Activated B cell treated with CpG ODN at 0.5 μM for 24 hours (primary cell): ENCODE measurements around the gene APMAP. TPM values are rescaled to one million over a fixed set of nuclear protein-coding genes. Genes with fewer than 3 reads are reported as not detected.

Source experiments
- ATAC-seq: fragments of 200-7000 bp; cut with Tn5 transposase; one replicate; pipeline ENCODE4 v1.10.0; 2021; ENCODE audit warnings: low read depth, mild to moderate bottlenecking, moderate library complexity
- CTCF ChIA-PET: fragments of 350-600 bp; sonication (Branson Sonifier 250); formaldehyde crosslinking; loops from one replicate; lab custom pipeline; 2021; ENCODE audit warnings: antibody characterized with exemption; lab: Charles Lee
- POLR2A ChIA-PET: fragments of 350-600 bp; sonication (Branson Sonifier 250); formaldehyde crosslinking; loops from one replicate; lab custom pipeline; 2021; ENCODE audit warnings: antibody characterized with exemption; lab: Charles Lee
- DNase-seq: peaks from one replicate; pipeline ENCODE4 v3.0.0; 2022
- H3K27ac Mint-ChIP-seq: one replicate; pipeline ENCODE4 v1.8.0; 2020; ENCODE audit warnings: mixed read lengths
- H3K27me3 Mint-ChIP-seq: one replicate; pipeline ENCODE4 v1.8.0; 2021; ENCODE audit warnings: mixed read lengths
- H3K36me3 Mint-ChIP-seq: one replicate; pipeline ENCODE4 v1.8.0; 2021; ENCODE audit warnings: low read depth, mixed read lengths
- H3K4me1 Mint-ChIP-seq: one replicate; pipeline ENCODE4 v1.8.0; 2021; ENCODE audit warnings: mixed read lengths
- H3K4me3 Mint-ChIP-seq: one replicate; pipeline ENCODE4 v1.8.0; 2020; ENCODE audit warnings: mild to moderate bottlenecking, mixed read lengths
- H3K9me3 Mint-ChIP-seq: one replicate; pipeline ENCODE4 v1.8.0; 2020; ENCODE audit warnings: mixed read lengths
- intact Hi-C: fragments of 100-400 bp; cut with micrococcal nuclease; formaldehyde crosslinking; loops from one replicate; pipeline ENCODE4 v1.15.1; 2024
- total RNA-seq: library from RNA; stranded (reverse); gene quantifications from 2 replicates; pipeline ENCODE4 v1.2.3, GENCODE V29; 2022
- TF ChIP-seq, protein P1 (sequence below): fragments of 200-600 bp; IDR thresholded peaks from one replicate; pipeline ENCODE4 v1.8.0; 2022; ENCODE audit warnings: antibody characterized with exemption, mild to moderate bottlenecking

Gene APMAP
- total RNA-seq, 1 donor from 2014 or later = 22.3 TPM

- TF ChIP-seq, protein P1, sequence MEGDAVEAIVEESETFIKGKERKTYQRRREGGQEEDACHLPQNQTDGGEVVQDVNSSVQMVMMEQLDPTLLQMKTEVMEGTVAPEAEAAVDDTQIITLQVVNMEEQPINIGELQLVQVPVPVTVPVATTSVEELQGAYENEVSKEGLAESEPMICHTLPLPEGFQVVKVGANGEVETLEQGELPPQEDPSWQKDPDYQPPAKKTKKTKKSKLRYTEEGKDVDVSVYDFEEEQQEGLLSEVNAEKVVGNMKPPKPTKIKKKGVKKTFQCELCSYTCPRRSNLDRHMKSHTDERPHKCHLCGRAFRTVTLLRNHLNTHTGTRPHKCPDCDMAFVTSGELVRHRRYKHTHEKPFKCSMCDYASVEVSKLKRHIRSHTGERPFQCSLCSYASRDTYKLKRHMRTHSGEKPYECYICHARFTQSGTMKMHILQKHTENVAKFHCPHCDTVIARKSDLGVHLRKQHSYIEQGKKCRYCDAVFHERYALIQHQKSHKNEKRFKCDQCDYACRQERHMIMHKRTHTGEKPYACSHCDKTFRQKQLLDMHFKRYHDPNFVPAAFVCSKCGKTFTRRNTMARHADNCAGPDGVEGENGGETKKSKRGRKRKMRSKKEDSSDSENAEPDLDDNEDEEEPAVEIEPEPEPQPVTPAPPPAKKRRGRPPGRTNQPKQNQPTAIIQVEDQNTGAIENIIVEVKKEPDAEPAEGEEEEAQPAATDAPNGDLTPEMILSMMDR = no peak
- POLR2A ChIA-PET = interaction anchor here (1.0 to 3.3 kb wide), 6 partner anchors 45 to 1644 kb away, joined by 3 to 35 read pairs (median 7); partner anchors contain the start of gene ACSS1
- no peak for DNase-seq
- Mint-ChIP-seq H3K36me3 (peaks cover 16% of the 10 kb centered on the region), H3K9me3 (no peaks in the 10 kb centered on the region), H3K4me1 (peaks cover 45% of the 10 kb centered on the region), H3K4me3 (peak overlapping the region; percentile 92), H3K27ac (peak overlapping the region; percentile 95), H3K27me3 (no peaks in the 10 kb centered on the region)
- CTCF ChIA-PET = interaction anchor here (1.0 to 4.7 kb wide), 8 partner anchors 11 to 406 kb away, joined by 3 to 113 read pairs (median 6); no protein-coding TSS in a partner anchor
- no peak for ATAC-seq
- intact Hi-C loops = loop anchor here (1.0 to 5.0 kb wide), 6 partner anchors 253 to 1643 kb away; partner anchors contain the start of genes NANP and NXT1
Observed at GRCh38 chr20:24993337-24994185, 1.0 kb upstream of the APMAP start.

- H3K27me3 Mint-ChIP-seq = no peaks in the 10 kb centered on the region
- DNase-seq = no peak
- peak; percentile 12 for ATAC-seq
- POLR2A ChIA-PET = interaction anchor here (1.7 to 3.3 kb wide), 2 partner anchors 46 to 67 kb away, joined by 7 to 35 read pairs; partner anchors contain the start of gene ACSS1
- CTCF ChIA-PET = interaction anchor here (4.7 kb wide), 1 partner anchor 72 kb away, joined by 113 read pairs; no protein-coding TSS in a partner anchor
- peak overlapping the region; percentile 95 for H3K27ac Mint-ChIP-seq
- no peaks in the 10 kb centered on the region for H3K9me3 Mint-ChIP-seq
- intact Hi-C loops = loop anchor here (1.0 to 5.0 kb wide), 9 partner anchors 66 to 1641 kb away; partner anchors contain the start of genes ACSS1, ENTPD6, NANP and NXT1
- H3K36me3 Mint-ChIP-seq = peaks cover 17% of the 10 kb centered on the region
- peaks cover 48% of the 10 kb centered on the region for H3K4me1 Mint-ChIP-seq
- TF ChIP-seq, protein P1 = no peak
- peak overlapping the region; percentile 92 for H3K4me3 Mint-ChIP-seq
Observed at GRCh38 chr20:24991897-24992486, 559 bp downstream of the APMAP start.

DNA sequence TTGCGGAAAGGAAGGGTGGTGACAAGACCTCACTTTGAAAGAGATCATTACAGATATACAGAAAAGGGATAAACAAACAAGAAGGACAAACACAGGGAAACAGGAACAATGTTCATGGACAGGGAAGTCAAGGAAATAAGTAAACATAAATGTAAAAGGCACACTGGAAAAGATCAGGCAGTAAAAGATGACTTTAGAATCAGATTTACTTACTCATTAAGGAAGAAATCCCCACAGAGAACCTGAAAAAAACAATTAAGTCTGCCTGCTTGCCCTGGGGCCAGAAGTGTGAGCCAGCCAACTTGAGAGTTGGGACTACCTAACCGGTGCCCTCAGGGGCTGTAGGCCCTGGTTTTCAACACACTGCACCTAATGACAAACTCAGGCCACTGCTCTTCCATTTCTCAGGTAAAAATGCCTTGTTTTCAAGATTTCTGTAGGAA is 1.7 kb downstream of the APMAP start:
- no peaks in the 10 kb centered on the region for H3K27me3 Mint-ChIP-seq
- ChIA-PET POLR2A (interaction anchor here (3.3 kb wide), 1 partner anchor 68 kb away, joined by 35 read pairs; the partner anchor contains the start of gene ACSS1), CTCF (no interaction called here)
- ATAC-seq (no peak), DNase-seq (no peak)
- no peak overlapping the region for H3K27ac Mint-ChIP-seq
- intact Hi-C loops = loop anchor here (5.0 kb wide), 2 partner anchors 326 to 1054 kb away; no protein-coding TSS in a partner anchor
- peak overlapping the region; percentile 92 for H3K4me3 Mint-ChIP-seq
- peaks cover 48% of the 10 kb centered on the region for H3K4me1 Mint-ChIP-seq
- TF ChIP-seq, protein P1 = no peak
- peaks cover 17% of the 10 kb centered on the region for H3K36me3 Mint-ChIP-seq
- H3K9me3 Mint-ChIP-seq = no peaks in the 10 kb centered on the region

DNA sequence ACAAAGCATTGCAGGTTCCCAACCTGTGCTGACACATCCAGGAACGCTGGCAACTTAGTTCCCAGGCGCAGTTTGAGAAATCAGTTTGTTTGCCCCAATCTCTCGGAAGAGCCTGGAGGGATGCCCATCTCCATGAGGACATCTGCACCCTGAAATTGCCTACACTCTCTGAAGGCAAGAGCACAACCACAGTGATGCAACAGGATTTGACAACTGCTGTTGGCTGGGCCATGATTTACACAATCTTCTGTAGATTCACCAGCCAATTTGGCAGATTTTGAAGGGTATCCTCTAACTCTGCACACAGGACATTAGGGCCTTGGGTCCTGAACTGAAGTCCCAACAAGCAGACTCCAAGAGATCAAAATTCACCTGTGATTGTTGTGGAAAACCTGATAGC is 3.4 kb downstream of the APMAP start:
- TF ChIP-seq, protein P1 = no peak
- no peaks in the 10 kb centered on the region for H3K9me3 Mint-ChIP-seq
- no peak overlapping the region for H3K4me3 Mint-ChIP-seq
- ATAC-seq (no peak), DNase-seq (no peak)
- peaks cover 38% of the 10 kb centered on the region for H3K4me1 Mint-ChIP-seq
- H3K27ac Mint-ChIP-seq = no peak overlapping the region
- intact Hi-C loops = no loop called here
- H3K36me3 Mint-ChIP-seq = peaks cover 23% of the 10 kb centered on the region
- ChIA-PET POLR2A (interaction anchor here (1.2 kb wide), 1 partner anchor 69 kb away, joined by 3 read pairs; the partner anchor contains the start of gene ACSS1), CTCF (no interaction called here)
- no peaks in the 10 kb centered on the region for H3K27me3 Mint-ChIP-seq
